ENCODE results near the gene RUBCN.
"Not testable (repeated sequence)": the region's sequence is repeated elsewhere in the genome, so short reads cannot be mapped to it uniquely, and the experiment has no call there.

RUBCN gene

DNA sequence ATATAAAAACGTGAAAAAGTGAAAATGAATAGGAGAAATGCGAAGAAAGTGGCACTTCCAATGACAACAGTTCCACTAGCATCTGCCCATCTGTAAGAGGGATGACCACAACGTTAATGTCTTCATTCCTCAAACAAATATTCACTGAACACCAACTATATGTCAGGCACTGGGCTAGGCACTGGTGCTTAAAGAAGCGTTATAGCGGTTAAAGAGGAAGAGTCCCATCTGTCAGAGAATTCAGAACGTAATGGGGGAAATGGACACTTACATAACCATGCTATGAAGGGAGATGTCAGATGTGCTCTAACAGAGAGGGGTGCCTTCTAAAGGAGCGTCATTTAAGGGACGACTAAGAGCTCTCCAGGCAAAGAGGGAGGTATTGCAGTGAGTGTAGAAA, 8.2 kb downstream of the RUBCN start:
- Mint-ChIP-seq H3K4me3 (no peak overlapping the region), H3K9me3 (no peaks in the 10 kb centered on the region), H3K36me3 (ENCODE audit: insufficient read depth) (peaks cover 4% of the 10 kb centered on the region), H3K27me3 (no peaks in the 10 kb centered on the region), H3K4me1 (ENCODE audit: low read depth in 2 of 2) (peaks cover 15 to 25% of the 10 kb centered on the region in 2 donors), H3K27ac (peak overlapping the region in 1 of 2 donors; percentile 73)
- no peak for DNase-seq
- no peak for ATAC-seq (replicated peaks)

GRCh38 chr3:197727878-197728277, 8.8 kb downstream of the RUBCN start:
- not testable (repeated sequence) for H3K9me3 Mint-ChIP-seq; ATAC-seq (replicated peaks); H3K4me3 Mint-ChIP-seq; H3K36me3 Mint-ChIP-seq (ENCODE audit: insufficient read depth); DNase-seq; H3K27me3 Mint-ChIP-seq
- Mint-ChIP-seq H3K27ac (peak overlapping the region in 1 of 2 donors; percentile 73), H3K4me1 (ENCODE audit: low read depth in 2 of 2) (peaks cover 15 to 25% of the 10 kb centered on the region in 2 donors)

DNA sequence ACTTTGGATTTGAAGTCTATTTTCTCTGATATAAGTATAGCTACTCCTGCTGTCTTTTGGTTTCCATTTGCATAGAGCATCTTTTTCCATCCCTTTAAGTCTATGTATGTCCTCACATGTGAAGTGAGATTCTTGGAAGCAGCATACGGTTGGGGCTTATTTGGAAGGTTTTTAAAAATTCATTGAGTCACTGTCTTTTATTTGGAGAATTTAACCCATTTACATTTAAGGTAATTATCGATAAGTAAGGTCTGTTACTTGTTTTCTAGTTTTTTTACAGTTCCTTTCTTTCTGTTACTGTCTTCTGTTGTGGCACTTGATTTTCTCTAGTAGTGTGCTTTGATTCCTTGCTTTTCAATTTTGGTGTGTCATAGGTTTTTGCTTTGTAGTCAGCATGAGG, 14.0 kb downstream of the RUBCN start:
- Mint-ChIP-seq H3K9me3 (no peaks in the 10 kb centered on the region), H3K27me3 (no peaks in the 10 kb centered on the region), H3K4me1 (ENCODE audit: low read depth in 2 of 2) (peaks cover 5 to 19% of the 10 kb centered on the region in 2 donors), H3K36me3 (ENCODE audit: insufficient read depth) (peaks cover 12% of the 10 kb centered on the region), H3K27ac (no peak overlapping the region), H3K4me3 (no peak overlapping the region)
- ATAC-seq (replicated peaks) = no peak
- DNase-seq = no peak

DNA sequence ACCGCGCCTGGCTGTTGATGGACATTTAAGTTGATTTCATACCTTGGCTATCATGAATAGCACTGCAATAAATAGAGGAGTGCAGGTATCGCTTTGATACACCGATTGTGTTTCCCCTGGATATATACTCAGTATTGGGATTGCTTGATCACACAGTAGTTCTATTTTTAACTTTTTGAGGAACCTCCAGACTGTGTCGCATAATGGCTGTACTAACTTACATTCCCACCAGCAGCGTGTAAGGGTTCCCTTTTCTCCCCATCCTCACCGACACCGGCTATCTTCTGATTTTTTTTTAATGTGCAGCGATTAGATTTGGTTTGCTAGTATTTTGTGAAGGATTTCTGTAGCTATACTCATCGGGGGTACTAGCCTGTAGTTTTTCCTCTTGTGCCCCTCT, 16.0 kb downstream of the RUBCN start:
- Mint-ChIP-seq H3K27me3 (no peaks in the 10 kb centered on the region), H3K27ac (no peak overlapping the region), H3K9me3 (no peaks in the 10 kb centered on the region), H3K4me1 (ENCODE audit: low read depth in 2 of 2) (peaks cover 0 to 14% of the 10 kb centered on the region in 2 donors), H3K36me3 (ENCODE audit: insufficient read depth) (peaks cover 10% of the 10 kb centered on the region), H3K4me3 (no peak overlapping the region)
- ATAC-seq (replicated peaks) = no peak
- no peak for DNase-seq

- peaks cover 10% of the 10 kb centered on the region for H3K36me3 Mint-ChIP-seq (ENCODE audit: insufficient read depth)
- H3K4me3 Mint-ChIP-seq = no peak overlapping the region
- peak overlapping the region; percentile 52 to 84 for H3K27ac Mint-ChIP-seq
- H3K4me1 Mint-ChIP-seq (ENCODE audit: low read depth in 2 of 2) = peaks cover 0 to 11% of the 10 kb centered on the region in 2 donors
- DNase-seq (no peak), ATAC-seq (replicated peaks) (no peak)
- no peaks in the 10 kb centered on the region for H3K27me3 Mint-ChIP-seq
- H3K9me3 Mint-ChIP-seq = no peaks in the 10 kb centered on the region
Observed at GRCh38 chr3:197718891-197719290, 17.8 kb downstream of the RUBCN start.

DNA sequence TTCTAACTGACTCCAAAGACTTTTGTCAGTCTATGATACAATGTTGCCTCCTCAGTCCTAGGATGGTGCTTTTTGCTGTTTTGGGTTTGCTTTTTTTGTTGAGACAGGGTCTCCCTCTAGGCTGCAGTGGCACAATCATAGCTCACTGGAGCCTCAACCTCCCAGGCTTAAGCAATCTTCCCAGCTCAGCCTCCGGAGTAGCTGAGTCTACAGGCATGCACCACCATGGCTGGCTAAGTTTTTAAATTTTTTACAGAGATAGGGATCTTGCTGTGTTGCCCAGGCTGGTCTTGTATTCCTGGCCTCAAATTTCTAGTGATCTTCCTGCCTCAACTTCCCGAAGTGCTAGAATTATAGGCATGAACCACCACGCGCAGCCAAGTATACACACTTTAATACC, 22.5 kb downstream of the RUBCN start:
- H3K27ac Mint-ChIP-seq = peak overlapping the region; percentile 12 to 98

DNA sequence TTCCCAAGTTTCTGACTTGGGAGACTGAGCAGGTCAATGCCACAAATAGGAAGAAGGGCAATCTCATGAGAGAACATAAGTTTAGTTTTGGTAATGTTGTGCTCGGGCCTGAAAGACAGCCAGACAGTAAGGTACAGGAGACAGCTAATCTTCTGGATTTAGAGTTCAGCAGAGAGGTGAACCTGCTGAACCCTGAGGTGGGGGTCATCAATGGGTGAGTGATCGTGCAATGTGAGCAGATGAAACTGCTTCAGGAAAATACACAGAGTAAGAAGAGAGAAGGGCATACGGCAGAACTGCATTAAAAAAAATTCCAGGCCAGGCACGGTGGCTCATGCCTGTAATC, 23.3 kb downstream of the RUBCN start:
- Mint-ChIP-seq H3K4me1 (ENCODE audit: low read depth in 2 of 2) (peaks cover 6 to 20% of the 10 kb centered on the region in 2 donors), H3K4me3 (peak overlapping the region; percentile 82), H3K36me3 (ENCODE audit: insufficient read depth) (peaks cover 13% of the 10 kb centered on the region)

More for the DNA sequence above, 22.5 kb downstream of the RUBCN start:
- ATAC-seq (replicated peaks) (no peak), DNase-seq (no peak)
- Mint-ChIP-seq H3K4me1 (ENCODE audit: low read depth in 2 of 2) (peaks cover 6 to 20% of the 10 kb centered on the region in 2 donors), H3K36me3 (ENCODE audit: insufficient read depth) (peaks cover 13% of the 10 kb centered on the region), H3K27me3 (no peaks in the 10 kb centered on the region), H3K4me3 (no peak overlapping the region), H3K9me3 (no peaks in the 10 kb centered on the region)

DNA sequence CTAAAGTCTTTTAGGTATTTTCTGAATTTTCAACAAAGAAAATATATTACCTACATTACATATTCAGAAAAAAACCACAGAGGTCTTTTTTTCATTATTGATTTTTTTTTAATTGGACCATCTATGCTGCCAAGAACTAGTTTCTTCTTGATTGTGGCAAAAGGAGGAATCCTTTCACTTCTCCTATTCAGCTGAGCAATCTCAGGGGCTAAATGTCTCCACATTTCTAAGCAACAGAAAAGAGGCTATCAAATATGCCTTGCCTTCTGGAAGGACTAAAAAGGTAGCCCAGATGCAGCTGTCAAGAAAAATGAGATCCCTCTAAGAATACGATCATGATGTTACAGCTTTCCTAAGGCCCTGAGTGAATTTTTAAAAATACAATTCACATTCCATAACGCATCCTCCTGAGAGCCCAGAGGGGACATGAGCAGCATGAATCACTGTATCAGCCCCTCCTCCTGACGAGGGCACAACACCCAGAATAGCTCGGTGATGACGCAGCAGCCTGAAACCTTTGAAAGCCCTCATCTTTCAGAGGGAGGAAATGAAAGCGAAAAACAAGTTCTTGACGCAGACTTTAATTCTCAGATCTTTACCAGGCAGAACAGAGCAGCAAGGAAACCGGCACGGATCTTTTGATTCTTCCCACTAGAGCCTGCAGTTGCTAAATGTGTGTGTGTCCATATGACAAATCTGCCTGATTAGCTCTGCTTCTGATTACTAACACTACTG, 24.6 kb downstream of the RUBCN start:
- H3K27me3 Mint-ChIP-seq = no peaks in the 10 kb centered on the region
- H3K9me3 Mint-ChIP-seq = no peaks in the 10 kb centered on the region
- H3K4me1 Mint-ChIP-seq (ENCODE audit: low read depth in 2 of 2) = peaks cover 6 to 20% of the 10 kb centered on the region in 2 donors
- peak overlapping the region; percentile 98 to 99 for H3K27ac Mint-ChIP-seq
- peaks cover 10% of the 10 kb centered on the region for H3K36me3 Mint-ChIP-seq (ENCODE audit: insufficient read depth)
- DNase-seq (peak; percentile 77 to 82 (median 80)), ATAC-seq (replicated peaks) (peak; percentile 99)
- H3K4me3 Mint-ChIP-seq = peak overlapping the region; percentile 82

More for the DNA sequence above, 23.3 kb downstream of the RUBCN start:
- DNase-seq (no peak), ATAC-seq (replicated peaks) (no peak)
- H3K9me3 Mint-ChIP-seq = no peaks in the 10 kb centered on the region
- peak overlapping the region; percentile 98 to 99 for H3K27ac Mint-ChIP-seq
- H3K27me3 Mint-ChIP-seq = no peaks in the 10 kb centered on the region

DNA sequence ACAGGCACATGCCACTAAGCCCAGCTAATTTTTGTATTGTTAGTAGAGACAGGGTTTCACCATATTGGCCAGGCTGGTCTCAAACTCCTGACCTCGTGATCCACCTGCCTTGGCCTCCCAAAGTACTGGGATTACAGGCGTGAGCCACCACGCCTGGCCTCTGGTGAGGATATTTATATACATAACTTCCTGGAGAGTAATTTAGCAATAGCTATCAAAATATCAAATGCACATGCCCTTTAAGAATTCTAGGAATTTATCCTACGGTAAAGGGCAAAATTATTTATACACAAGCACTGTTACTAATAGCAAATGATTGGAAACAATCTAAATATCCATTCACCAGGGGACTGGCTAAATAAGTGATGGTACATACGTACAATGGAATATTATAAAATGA, 25.7 kb downstream of the RUBCN start:
- H3K4me3 Mint-ChIP-seq = not testable (repeated sequence)

DNA sequence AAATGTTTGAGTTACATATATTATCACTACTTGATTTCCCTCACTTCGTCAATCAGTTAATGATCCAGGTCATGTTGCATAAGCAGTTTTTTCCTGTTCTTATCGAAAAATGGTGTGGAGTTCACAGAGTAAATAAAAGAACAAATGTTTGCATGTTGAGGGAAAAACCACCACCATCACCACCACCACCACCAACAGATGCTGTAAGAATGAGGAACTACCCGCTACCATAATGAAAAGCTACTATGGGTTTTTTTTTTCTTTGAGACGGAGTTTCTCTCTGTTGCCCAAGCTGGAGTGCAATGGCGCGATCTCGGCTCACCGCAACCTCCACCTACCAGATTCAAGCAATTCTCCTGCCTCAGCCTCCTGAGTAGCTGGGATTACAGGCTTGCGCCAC, 27.6 kb downstream of the RUBCN start:
- H3K4me3 Mint-ChIP-seq = no peak overlapping the region
- H3K9me3 Mint-ChIP-seq = no peaks in the 10 kb centered on the region
- no peak overlapping the region for H3K27ac Mint-ChIP-seq
- DNase-seq = no peak
- peaks cover 19% of the 10 kb centered on the region for H3K36me3 Mint-ChIP-seq (ENCODE audit: insufficient read depth)
- H3K4me1 Mint-ChIP-seq (ENCODE audit: low read depth in 2 of 2) = peaks cover 8 to 22% of the 10 kb centered on the region in 2 donors
- no peaks in the 10 kb centered on the region for H3K27me3 Mint-ChIP-seq
- no peak for ATAC-seq (replicated peaks)

More for the DNA sequence above, 25.7 kb downstream of the RUBCN start:
- H3K4me1 Mint-ChIP-seq (ENCODE audit: low read depth in 2 of 2) = peaks cover 8 to 22% of the 10 kb centered on the region in 2 donors
- H3K27me3 Mint-ChIP-seq; H3K9me3 Mint-ChIP-seq; DNase-seq; ATAC-seq (replicated peaks): not testable (repeated sequence)
- peak overlapping the region in 1 of 2 donors; percentile 29 for H3K27ac Mint-ChIP-seq
- H3K36me3 Mint-ChIP-seq (ENCODE audit: insufficient read depth) = peaks cover 15% of the 10 kb centered on the region

DNA sequence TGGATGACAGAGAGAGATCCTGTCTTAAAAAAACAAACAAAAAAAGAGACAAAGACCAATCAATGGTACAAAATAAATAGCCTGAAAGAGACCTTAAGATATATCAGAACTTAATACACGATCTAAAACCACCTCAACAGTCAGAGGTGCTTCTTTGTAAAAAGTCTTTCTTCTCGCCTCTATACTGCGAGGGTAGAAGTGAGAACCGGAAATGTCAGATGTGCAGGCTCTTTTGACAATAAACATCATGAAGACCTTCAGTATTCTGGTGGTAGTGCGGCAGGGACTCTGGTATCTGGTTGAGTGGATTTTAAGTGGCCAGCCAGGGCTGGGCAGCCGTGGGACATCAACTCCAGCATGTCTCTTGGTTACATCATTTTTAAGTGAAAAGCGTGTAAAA, 30.0 kb downstream of the RUBCN start:
- Mint-ChIP-seq H3K4me1 (ENCODE audit: low read depth in 2 of 2) (peaks cover 2 to 9% of the 10 kb centered on the region in 2 donors), H3K27ac (peak overlapping the region; percentile 93 to 99), H3K36me3 (ENCODE audit: insufficient read depth) (peaks cover 31% of the 10 kb centered on the region), H3K27me3 (no peaks in the 10 kb centered on the region), H3K9me3 (no peaks in the 10 kb centered on the region), H3K4me3 (peak overlapping the region; percentile 78 to 85)
- peak; percentile 81 for ATAC-seq (replicated peaks)
- DNase-seq = peak in 2 of 3 experiments; percentile 7 to 18

- H3K4me1 Mint-ChIP-seq (ENCODE audit: low read depth in 2 of 2) = peaks cover 2 to 8% of the 10 kb centered on the region in 2 donors
- DNase-seq (no peak), ATAC-seq (replicated peaks) (no peak)
- peaks cover 57% of the 10 kb centered on the region for H3K36me3 Mint-ChIP-seq (ENCODE audit: insufficient read depth)
- no peaks in the 10 kb centered on the region for H3K27me3 Mint-ChIP-seq
- no peaks in the 10 kb centered on the region for H3K9me3 Mint-ChIP-seq
- no peak overlapping the region for H3K4me3 Mint-ChIP-seq
- peak overlapping the region in 1 of 2 donors; percentile 19 for H3K27ac Mint-ChIP-seq
Observed at GRCh38 chr3:197701841-197702240, 34.9 kb downstream of the RUBCN start.

DNA sequence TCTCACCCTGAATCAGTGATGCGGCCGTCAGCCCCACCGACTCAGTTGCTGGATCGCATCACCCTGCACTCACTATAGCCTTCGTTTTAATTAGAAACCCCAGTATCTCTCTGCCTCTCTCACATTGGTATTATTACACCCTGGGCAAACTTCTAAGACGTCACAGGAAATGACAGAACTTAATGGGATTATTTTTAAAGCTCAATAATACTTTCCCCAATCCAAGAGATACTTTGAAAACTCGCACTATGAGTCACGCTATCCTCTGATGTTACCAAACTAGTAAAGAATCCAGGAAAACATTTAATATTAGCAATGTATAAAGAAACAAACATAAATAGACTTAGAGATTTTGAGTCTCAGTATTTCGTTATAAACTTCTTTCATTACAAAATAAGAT, 36.6 kb downstream of the RUBCN start:
- H3K4me3 Mint-ChIP-seq = no peak overlapping the region
- no peak for ATAC-seq (replicated peaks)
- peaks cover 65% of the 10 kb centered on the region for H3K36me3 Mint-ChIP-seq (ENCODE audit: insufficient read depth)
- H3K27ac Mint-ChIP-seq = no peak overlapping the region
- H3K9me3 Mint-ChIP-seq = no peaks in the 10 kb centered on the region
- no peaks in the 10 kb centered on the region for H3K27me3 Mint-ChIP-seq
- H3K4me1 Mint-ChIP-seq (ENCODE audit: low read depth in 2 of 2) = peaks cover 0 to 5% of the 10 kb centered on the region in 2 donors
- no peak for DNase-seq

DNA sequence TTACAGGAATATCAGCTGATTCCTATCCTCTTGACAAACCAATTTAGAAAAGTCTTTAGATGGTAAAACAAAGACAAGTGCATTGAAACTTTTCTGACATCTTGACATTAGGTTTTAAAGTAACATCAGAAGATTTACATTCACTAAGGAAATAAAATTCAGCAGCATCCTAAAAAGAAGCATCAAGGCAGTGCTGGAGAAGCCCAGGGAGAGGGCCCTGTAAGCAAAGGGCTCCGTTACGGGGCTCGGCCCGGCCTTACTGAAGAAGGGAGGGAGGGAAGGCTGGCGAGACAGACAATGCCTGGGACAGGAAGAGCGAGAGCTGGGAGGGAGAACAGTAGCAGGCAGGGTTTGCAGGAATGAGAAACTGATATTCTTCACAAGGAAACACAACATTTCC, 39.3 kb downstream of the RUBCN start:
- Mint-ChIP-seq H3K36me3 (ENCODE audit: insufficient read depth) (peaks cover 54% of the 10 kb centered on the region), H3K9me3 (no peaks in the 10 kb centered on the region), H3K27me3 (no peaks in the 10 kb centered on the region), H3K4me3 (no peak overlapping the region), H3K4me1 (ENCODE audit: low read depth in 2 of 2) (no peaks in the 10 kb centered on the region), H3K27ac (peak overlapping the region; percentile 44 to 63)
- DNase-seq (no peak), ATAC-seq (replicated peaks) (no peak)

Measured in effector memory CD8-positive, alpha-beta T cell (primary cell).